ENCODE results near the gene S100B. TPM values are rescaled to one million over a fixed set of nuclear protein-coding genes. Genes with fewer than 3 reads are reported as not detected.

The S100B gene
- total RNA-seq, 1 experiment from 2014 or later = not detected

DNA sequence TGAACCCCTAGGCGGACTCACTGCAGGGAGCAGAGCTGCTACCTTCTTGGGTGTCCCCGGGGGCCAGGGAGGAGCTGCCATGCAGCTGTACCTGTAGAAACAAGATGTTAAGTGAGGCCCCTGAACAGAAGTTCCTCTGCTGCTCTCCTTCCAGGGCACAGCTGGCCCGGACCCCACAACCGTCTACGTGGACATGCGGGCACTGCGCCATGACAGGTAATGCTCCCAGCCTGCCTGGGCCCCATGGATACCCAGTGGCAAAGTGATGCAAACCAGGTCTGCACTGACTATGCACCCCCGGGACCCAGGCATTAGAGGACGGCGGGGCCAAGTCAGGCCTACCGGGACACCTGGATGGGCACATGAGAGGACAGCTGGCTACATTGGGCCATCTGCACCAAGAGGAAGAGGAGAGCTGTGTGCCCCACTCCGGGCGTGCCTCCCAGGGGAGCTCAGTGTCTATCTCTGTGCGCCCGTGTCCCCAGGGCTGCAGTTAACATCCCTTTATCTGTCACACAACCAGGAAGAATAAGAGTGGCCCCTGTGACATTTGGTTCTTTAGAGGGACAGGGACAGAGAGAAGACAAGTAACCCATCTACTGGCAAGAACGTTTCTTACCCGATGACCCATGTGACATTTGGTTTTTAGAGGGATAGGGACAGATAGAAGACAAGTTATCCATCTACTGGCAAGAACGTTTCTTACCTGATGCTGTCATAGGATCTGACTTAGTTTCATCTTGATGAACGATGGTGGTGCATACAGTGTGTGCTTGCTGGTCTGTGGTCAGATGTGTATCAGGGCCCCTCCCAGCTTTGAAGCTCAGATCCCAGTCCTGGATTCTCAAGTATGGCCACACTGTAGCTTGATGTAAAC, 44.1 kb downstream of the S100B start:
- no peak for DNase-seq (ENCODE audit: low spot score)

DNA sequence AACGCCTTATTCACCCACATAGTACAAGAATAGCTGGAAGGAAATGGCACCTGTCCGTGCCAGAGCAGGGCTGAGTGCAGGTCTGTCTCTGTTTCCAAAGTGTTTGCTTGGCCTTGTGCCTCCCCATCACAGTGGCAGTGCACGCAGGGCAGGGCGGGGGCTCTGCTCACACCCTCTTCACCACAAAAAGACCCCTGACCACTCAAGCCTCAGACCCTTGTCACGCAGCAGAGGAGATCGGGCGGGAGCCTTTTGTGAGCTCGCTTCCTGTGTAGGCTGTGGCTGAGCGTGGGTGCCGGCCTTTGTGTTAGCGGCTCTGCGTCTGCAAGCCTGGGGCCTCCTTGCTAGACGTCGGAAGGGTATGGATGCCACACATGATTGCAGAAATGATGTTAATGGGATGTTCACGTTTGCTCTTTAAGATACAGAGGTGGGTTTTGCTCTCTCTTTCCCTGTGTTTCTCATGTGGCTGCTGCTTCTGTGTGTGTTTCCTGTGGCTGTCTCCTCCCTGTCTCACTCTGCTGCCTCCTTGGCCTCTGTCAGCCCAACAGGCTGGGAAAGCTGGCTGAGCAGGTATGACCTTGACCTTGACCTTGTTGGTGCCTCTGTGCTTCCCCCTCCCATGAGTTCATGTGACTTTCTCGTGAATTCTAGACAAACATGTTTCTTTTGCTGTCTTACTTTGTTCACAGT, 45.4 kb downstream of the S100B start:
- DNase-seq (ENCODE audit: low spot score) = no peak

DNA sequence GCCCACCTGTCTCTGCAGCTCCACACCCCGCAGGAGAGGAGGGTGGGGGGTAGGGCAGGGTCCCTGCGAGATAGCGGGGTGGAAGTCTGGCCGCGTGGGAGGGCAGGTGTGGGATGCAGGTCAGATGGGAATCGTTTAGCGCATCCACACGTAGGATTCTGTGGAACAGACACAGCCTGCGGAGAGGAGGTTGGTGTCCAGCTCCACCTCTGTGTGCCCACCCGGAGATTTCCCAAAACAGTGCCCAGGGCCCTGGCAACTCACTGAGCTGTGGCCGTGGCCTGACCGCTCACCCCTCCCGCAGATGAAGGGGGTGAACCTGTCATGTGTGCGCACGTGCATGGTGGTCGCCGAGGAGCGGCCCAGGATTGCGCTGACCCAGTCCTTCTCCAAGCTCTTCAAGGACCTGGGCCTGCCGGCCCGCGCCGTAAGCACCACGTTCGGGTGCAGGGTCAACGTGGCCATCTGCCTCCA, 46.9 kb downstream of the S100B start:
- no peak for DNase-seq (ENCODE audit: low spot score)

DNA sequence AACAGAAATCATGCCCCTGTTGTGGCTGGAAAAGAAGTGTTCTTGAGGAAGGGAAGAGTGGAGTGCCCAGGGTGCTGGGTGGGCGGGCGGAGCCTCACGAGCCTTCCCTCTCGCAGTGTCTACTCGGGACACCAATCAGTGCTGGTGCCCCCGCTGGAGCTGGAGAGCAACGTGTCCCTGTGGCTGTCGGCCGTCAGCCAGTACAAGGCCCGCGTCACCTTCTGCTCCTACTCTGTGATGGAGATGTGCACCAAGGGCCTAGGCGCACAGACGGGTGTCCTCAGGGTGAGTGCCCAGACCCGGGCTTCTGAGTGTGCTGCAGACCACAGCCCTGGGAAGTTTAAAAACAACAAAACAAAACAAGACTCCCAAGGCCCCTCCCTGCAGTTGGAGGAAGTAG, 47.4 kb downstream of the S100B start:
- no peak for DNase-seq (ENCODE audit: low spot score)

DNA sequence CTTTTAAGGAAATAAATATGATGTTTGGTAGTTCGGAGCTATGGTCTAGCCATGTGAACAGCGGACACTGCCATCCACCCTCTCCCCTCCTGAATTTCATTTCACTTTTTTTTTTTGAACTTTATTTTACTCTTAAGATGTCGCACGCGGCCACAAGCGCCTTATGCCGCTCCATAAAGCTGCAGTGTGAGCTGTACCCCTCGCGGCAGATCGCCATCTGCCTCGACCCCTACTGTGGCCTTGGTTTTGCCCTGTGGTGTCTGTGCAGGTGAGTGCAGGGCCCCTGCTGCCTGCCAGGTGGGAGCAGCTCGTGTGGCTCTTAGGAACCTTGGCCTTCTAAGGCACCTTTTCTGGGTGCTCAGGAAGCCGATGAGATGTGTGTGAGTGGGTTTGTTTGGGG, 48.1 kb downstream of the S100B start:
- no peak for DNase-seq (ENCODE audit: low spot score)

DNA sequence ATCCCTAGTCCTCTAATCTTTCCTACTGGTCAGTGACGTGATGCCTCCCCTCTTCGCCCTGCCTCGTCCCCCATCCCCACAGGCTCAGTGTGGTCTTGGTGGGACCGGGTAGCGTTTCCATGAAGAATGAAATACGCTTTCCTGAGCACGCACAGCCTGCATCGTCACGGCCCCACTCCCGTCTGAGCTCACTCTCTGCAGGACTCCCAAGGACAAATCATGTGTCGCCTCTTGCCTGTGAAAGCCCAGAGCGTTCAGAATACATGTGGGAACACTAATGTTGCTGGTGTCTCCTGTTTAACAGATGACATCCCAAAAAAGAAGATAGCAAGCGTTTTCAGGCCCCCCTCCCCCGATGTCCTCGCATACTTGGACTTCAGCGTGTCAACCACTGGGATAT, 49.2 kb downstream of the S100B start:
- DNase-seq (ENCODE audit: low spot score) = no peak

DNA sequence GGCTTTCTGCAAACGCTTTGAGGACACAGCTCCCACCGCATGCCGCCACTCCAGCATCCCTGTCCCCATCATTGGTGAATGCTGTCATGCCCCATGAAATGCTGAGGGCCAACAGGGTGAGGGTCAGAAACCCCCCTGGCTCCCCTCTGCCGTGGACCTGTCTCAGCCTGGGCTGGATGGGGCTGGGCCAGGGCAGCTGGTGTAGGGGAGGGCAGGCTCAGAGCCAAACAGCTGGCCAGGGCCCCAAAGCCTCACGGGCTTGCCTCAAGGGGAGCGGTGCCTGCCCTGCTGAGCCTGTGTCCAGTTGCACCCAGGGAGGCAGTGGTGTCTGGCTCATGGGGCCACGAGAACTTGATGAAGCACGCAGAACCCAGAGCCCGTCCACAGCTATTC, 49.7 kb downstream of the S100B start:
- DNase-seq (ENCODE audit: low spot score) = no peak

DNA sequence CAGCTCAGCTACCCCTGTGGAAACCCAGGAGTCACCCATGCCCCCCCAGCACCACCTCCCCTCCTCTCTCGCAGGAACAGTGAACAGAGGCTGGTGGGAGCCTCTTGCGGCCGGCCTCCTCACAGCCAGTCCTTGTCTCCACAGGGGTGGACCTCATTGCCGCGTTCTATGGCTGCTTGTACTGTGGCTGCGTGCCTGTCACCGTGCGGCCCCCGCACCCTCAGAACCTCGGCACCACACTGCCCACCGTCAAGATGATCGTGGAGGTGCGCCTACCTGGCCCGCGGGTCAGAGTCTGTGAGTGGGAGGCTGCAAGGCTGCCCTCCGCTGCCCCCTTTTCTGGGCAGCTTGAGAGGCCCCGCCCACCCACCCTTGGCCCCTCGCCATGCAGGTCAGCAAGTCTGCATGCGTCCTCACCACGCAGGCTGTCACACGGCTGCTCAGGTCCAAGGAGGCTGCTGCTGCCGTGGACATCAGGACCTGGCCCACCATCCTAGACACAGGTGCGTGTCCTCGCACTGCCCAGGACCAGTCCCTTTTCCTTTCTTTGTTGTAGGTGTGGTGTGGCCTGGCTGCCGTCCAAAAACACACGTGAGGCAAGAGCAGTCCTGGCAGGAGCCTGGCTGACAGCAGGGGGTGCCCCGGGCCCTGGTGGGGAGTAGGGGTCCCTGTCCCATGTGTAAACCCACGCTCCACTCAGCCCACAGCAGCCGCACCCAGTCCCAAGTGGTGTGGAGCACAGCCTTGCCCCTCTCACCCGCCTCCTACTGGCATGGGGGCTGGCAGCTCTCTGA, 50.3 kb downstream of the S100B start:
- no peak for DNase-seq (ENCODE audit: low spot score)

DNA sequence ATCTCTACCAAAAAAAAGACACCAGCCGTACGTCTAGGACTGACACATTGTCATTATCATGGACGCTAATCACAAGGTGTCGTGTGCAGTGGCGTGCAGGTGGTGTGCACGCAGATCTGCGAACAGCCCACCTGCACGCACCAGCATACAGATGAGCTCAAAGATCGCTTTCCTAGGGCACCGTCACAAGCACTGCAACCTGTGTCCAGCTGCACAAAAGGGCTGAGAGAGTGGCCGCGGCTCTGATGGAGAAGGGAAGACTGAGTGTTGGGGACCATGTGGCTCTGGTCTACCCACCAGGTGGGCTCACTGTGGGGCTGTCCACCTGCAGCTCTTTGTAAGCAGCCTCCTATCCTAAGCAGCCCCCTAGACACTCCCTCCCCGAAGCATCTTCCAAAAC, 50.9 kb downstream of the S100B start:
- DNase-seq (ENCODE audit: low spot score) = no peak

DNA sequence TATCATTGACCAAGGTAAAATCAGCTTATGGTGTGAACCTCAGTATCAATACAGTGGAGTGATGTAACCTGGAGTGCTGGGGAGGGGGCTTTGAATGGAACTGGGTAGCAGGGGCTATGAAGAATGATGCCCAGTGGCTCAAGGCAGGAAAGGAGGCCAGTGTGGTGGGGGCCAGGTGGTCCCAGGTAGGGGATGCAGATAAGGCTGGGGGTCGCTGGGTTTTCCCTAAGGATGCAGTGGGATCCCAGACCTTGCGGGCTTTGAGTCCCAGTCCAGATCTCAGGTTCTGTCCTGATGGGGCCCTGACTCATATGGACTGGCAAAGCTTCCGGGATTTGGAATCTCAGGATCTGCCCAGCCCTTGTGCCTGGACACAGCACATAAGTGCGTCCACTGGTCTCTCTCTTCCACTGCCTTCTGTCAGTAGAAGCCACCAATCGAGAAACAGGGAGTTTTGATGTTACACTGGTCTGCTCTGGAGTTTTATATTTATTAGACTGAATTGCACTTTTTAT, 52.0 kb downstream of the S100B start:
- DNase-seq (ENCODE audit: low spot score) = no peak

DNA sequence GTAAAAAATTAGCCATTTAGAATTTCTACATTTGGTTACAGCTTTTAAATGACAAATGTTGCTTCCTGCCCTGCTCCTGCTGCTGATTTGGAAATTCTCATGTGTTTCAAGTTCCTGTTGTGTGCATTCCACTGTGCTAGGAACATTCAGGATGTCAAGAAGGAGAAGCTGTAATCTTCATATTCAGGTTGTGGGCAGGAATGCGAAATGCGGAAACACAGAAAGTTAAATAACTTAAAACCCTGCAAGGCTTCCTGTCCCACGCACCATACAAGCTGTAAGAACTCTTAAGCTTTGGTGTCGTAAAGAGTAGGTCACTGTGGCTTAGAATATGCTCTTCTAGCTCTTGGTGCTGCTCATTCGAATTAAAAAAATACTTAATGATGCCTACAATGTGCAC, 52.6 kb downstream of the S100B start:
- no peak for DNase-seq (ENCODE audit: low spot score)

DNA sequence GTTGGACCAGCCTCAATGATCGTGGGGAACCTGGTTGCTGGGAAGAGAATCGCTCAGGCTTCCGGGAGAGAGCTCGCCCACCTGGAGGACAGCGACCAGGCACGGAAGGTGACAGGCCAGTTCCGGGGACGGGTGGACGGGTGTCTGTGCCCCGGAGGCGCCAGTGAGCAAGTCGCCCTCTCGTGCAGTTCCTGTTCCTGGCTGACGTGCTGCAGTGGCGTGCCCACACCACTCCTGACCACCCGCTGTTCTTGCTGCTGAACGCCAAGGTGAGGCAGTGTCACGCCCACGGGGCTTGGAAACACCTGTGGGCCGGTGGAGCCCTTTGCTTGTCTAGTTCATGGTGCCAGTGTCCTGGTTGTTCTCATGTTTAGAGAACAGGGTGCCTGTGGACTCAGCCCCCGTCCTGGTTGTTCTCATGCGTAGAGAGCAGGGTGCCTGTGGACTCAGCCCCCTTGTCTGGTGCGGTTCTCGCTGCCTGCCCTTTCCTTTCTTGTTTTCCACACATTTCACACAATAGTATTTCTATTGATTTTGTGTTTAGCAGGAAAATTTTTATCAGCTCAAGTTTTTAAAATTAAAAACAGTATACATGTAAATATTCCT, 53.1 kb downstream of the S100B start:
- DNase-seq (ENCODE audit: low spot score) = no peak

DNA sequence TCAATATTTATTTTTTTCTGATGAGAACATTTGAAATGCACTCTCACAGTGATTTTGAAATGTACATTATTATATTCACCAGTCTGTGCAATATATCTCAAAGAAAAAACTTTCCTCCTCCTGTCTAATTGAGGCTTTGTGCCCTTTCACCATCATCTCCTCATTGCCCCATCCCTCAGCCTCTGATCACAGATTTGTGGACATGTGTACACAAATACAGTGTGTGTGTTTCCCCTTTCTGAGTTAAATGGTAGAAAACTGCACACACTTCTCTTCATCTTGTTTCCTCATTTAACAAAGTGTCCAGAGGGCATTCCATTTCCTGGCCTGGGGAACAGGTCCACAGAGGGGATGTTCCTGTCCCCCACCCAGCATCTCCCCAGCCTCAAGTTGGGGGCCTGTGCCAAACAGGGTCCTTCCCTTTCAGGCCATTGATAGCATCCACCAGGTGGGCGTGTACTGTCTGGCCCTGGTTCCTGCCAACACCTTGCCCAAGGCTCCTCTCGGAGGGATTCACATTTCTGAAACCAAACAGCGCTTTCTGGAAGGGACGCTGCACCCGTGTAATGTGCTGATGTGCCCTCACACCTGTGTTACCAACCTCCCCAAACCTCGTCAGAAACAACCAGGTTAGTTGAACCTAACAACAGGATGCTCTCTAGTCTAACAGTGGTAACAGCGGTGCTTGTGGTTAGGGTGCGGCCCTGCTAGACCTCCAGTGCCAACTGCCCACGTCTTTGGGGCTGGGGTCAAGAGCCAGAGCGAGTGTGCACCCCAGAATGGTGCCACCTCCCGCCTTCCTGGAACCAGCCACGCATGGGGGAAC, 54.6 kb downstream of the S100B start:
- DNase-seq (ENCODE audit: low spot score) = no peak

DNA sequence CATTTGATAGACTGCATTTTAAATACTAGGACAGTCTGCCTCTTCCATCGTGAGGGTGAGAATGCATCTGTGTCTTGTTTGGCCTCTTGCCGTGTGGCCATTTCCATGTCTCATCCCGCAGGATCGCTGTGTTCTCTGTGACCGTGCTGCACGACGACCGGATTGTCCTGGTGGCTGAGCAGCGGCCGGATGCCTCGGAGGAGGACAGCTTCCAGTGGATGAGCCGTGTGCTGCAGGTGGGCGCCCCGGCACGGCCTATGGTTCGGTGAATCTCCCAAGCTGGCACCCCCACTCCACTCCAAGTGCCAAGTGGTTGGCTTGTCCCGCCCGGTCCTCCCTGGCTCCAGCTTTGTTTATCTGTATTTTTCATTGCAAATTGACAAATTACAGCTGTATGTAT, 55.2 kb downstream of the S100B start:
- no peak for DNase-seq (ENCODE audit: low spot score)

Other genes with a start within 250 kb of the S100B start
- gene DIP2A, start 146.2 kb downstream of the S100B start, total RNA-seq (2014; rRNA removed; shearing (Covaris generic)) = 6.8 and 7.8 TPM in 2 replicates
- gene PRMT2, start 30.6 kb upstream of the S100B start, total RNA-seq (2014; rRNA removed; shearing (Covaris generic)) = 95.1 and 121 TPM in 2 replicates

Data from H4 (cell line).